ENCODE results near the gene DDX23. TPM values are rescaled to one million over a fixed set of nuclear protein-coding genes. Genes with fewer than 3 reads are reported as not detected.
"Not testable (repeated sequence)": the region's sequence is repeated elsewhere in the genome, so short reads cannot be mapped to it uniquely, and the experiment has no call there.

DDX23 gene
- total RNA-seq, 5 donors from 2014 or later (not counting 1 experiment from before 2014, with no cell fraction given), result 86.8 to 158 (median 144) TPM

DNA sequence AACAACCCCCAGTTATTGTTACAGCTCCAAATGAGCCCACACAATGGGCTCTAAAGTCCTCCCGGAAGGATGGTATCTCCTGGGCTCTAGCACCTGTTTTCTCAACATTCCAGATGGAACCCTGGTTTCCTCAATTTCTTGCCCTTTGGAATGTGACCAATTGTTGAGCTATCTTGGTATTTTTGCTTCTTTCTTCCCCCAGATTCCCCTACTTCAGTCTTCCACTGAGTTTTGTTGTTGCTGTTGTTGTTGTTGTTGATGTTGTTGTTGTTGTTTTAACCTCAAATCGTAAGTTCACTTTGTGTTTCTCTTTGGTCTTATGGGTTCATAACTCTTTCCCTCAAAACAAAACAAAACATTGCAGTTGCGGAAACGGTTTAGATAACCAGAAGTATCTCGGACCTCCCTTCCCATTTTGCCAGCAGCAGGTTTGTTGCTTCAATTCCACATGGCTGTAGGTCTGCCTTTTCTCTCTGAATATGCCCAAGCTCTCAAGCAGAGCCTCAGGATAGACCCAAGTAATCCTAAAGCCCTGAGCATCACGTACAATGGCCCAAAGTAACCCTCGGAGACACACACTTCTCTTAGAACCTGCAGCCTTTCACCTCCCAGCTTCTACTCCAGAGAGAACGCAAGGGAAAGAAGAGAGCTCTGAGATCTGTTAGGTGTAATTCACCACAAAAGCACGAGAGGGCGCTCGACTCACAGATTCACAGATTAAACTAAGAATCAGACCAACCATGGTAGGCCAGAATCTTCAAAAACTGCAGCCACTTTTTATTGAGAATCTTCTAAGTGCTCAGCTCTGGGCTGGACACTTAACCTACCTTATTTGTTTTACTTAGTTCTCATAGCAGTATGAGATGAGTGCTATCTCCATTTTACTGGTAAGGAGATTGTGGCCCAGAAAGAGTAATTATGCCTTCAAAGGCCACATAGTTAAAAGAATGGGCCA is 1.0 kb upstream of the DDX23 start:
- no peaks in the 10 kb centered on the region for H3K9me3 Mint-ChIP-seq
- ATAC-seq (replicated peaks in 1 of 4), result peak; percentile 28 to 46 (median 30)
- WGBS (ENCODE audit: insufficient coverage), result 0% methylated on average over 3 of the region's 11 CpGs
- no peaks in the 10 kb centered on the region for H3K9me3 ChIP-seq
- peaks cover 12% of the 10 kb centered on the region for H3K36me3 Mint-ChIP-seq
- peak; percentile 67 to 96 (median 85) for DNase-seq
- H3K27me3 ChIP-seq (replicated peaks in 1 of 2; ENCODE audit: control insufficient read depth in 2 of 2, extremely low read depth in 1 of 2, insufficient read depth in 2 of 2, low read length in 1 of 2), result peaks cover 0 to 2% of the 10 kb centered on the region in 2 experiments
- H3K27ac ChIP-seq (ENCODE audit: low read length), result peak overlapping the region; percentile 98
- ChIA-PET POLR2A (interaction anchor here (0.7 to 2.3 kb wide), 9 partner anchors 12 to 236 kb away, joined by 3 to 10 read pairs (median 5); partner anchors contain the start of genes RND1 (in 2 of the 2), ARF3 (in 1 of the 2), FKBP11 (in 1 of the 2) and KANSL2 (in 1 of the 2)), CTCF (interaction anchor here (0.6 to 4.2 kb wide), 44 partner anchors 12 to 1258 kb away, joined by 3 to 62 read pairs (median 4); partner anchors contain the start of genes RND1 (in 2 of the 2), ARF3 (in 1 of the 2), FKBP11 (in 1 of the 2) and LMBR1L (in 1 of the 2))
- no peaks in the 10 kb centered on the region for H3K27me3 Mint-ChIP-seq
- H3K36me3 ChIP-seq (ENCODE audit: control insufficient read depth in 2 of 2, extremely low read depth in 1 of 2, insufficient read depth in 1 of 2, low read length in 1 of 2), result peaks cover 0 to 20% of the 10 kb centered on the region in 2 donors
- H3K27ac Mint-ChIP-seq, result peak overlapping the region; percentile 98
- H3K4me3 Mint-ChIP-seq, result peak overlapping the region; percentile 91 to 96 (median 94)
- H3K4me1 Mint-ChIP-seq, result peaks cover 30 to 40% (median 33%) of the 10 kb centered on the region in 3 donors
- peak overlapping the region; percentile 88 to 100 for H3K4me3 ChIP-seq (ENCODE audit: control insufficient read depth in 1 of 2, extremely low read depth in 1 of 2, low read length in 1 of 2)
- H3K4me1 ChIP-seq (ENCODE audit: control insufficient read depth in 1 of 2, extremely low read depth in 1 of 2, insufficient read depth in 2 of 2, low read length in 2 of 2), result peaks cover 13 to 35% of the 10 kb centered on the region in 2 experiments

DNA sequence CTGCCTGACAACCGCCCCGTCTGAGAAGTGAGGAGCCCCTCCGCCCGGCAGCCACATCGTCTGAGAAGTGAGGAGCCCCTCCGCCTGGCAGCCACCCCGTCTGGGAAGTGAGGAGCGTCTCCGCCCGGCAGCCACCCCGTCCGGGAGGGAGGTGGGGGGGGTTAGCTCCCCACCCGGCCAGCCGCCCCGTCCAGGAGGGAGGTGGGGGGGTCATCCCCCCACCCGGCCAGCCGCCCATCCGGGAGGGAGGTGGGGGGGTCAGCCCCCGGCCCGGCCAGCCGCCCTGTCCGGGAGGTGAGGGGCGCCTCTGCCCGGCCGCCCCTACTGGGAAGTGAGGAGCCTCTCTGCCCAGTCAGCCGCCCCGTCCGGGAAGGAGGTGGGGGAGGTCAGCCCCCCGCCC is 9.9 kb downstream of the DDX23 start:
- DNase-seq; ATAC-seq (replicated peaks in 1 of 4); POLR2A ChIA-PET; H3K27me3 ChIP-seq (replicated peaks in 1 of 2; ENCODE audit: control insufficient read depth in 2 of 2, extremely low read depth in 1 of 2, insufficient read depth in 2 of 2, low read length in 1 of 2); H3K4me3 Mint-ChIP-seq; H3K27ac Mint-ChIP-seq; H3K4me1 ChIP-seq (ENCODE audit: control insufficient read depth in 1 of 2, extremely low read depth in 1 of 2, insufficient read depth in 2 of 2, low read length in 2 of 2); H3K9me3 ChIP-seq; H3K27ac ChIP-seq (ENCODE audit: low read length); H3K9me3 Mint-ChIP-seq; H3K27me3 Mint-ChIP-seq; CTCF ChIA-PET; H3K4me3 ChIP-seq (ENCODE audit: control insufficient read depth in 1 of 2, extremely low read depth in 1 of 2, low read length in 1 of 2): not testable (repeated sequence)
- 100% methylated on average over 2 of the region's 29 CpGs for WGBS (ENCODE audit: insufficient coverage)
- Mint-ChIP-seq H3K4me1 (peaks cover 7 to 13% (median 10%) of the 10 kb centered on the region in 3 donors), H3K36me3 (peaks cover 35% of the 10 kb centered on the region)
- H3K36me3 ChIP-seq (ENCODE audit: control insufficient read depth in 2 of 2, extremely low read depth in 1 of 2, insufficient read depth in 1 of 2, low read length in 1 of 2), result peaks cover 0 to 67% of the 10 kb centered on the region in 2 donors

DNA sequence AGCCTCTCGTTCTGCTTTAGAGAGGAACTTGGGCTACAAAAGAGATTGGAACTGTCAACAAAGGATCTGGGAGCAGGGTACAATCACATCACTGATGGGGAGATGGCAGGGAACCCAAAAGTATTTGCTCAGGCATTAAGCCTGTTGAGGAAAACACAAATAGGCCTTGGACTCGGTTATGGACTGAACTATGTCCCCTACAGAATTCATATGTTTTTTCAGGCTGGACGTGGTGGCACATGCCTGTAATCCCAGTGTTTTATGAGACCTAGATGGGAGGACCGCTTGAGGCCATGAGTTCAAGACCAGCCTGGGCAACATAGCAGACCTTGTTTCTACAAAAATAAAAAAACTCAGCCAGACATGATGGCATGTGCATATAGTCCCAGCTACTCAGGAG is 13.9 kb downstream of the DDX23 start:
- no peak overlapping the region for H3K4me3 Mint-ChIP-seq
- no peak for DNase-seq
- Histone ChIP-seq H3K27me3 (replicated peaks in 1 of 2; ENCODE audit: control insufficient read depth in 2 of 2, extremely low read depth in 1 of 2, insufficient read depth in 2 of 2, low read length in 1 of 2) (no peaks in the 10 kb centered on the region), H3K9me3 (no peaks in the 10 kb centered on the region), H3K4me1 (ENCODE audit: control insufficient read depth in 1 of 2, extremely low read depth in 1 of 2, insufficient read depth in 2 of 2, low read length in 2 of 2) (no peaks in the 10 kb centered on the region), H3K4me3 (ENCODE audit: control insufficient read depth in 1 of 2, extremely low read depth in 1 of 2, low read length in 1 of 2) (no peak overlapping the region), H3K27ac (ENCODE audit: low read length) (no peak overlapping the region), H3K36me3 (ENCODE audit: control insufficient read depth in 2 of 2, extremely low read depth in 1 of 2, insufficient read depth in 1 of 2, low read length in 1 of 2) (peaks cover 8 to 69% of the 10 kb centered on the region in 2 donors)
- no peak for ATAC-seq (replicated peaks in 1 of 4)
- no peaks in the 10 kb centered on the region for H3K27me3 Mint-ChIP-seq
- CTCF ChIA-PET, result interaction anchor here in 1 of 2 donors (0.7 kb wide), 1 partner anchor 206 kb away, joined by 3 read pairs; no protein-coding TSS in a partner anchor
- H3K4me1 Mint-ChIP-seq, result no peaks in the 10 kb centered on the region
- WGBS (ENCODE audit: insufficient coverage), result 80% methylated on average over 2 of the region's 4 CpGs
- H3K36me3 Mint-ChIP-seq, result peaks cover 46% of the 10 kb centered on the region
- H3K27ac Mint-ChIP-seq, result no peak overlapping the region
- no peaks in the 10 kb centered on the region for H3K9me3 Mint-ChIP-seq
- POLR2A ChIA-PET, result no interaction called here

DNA sequence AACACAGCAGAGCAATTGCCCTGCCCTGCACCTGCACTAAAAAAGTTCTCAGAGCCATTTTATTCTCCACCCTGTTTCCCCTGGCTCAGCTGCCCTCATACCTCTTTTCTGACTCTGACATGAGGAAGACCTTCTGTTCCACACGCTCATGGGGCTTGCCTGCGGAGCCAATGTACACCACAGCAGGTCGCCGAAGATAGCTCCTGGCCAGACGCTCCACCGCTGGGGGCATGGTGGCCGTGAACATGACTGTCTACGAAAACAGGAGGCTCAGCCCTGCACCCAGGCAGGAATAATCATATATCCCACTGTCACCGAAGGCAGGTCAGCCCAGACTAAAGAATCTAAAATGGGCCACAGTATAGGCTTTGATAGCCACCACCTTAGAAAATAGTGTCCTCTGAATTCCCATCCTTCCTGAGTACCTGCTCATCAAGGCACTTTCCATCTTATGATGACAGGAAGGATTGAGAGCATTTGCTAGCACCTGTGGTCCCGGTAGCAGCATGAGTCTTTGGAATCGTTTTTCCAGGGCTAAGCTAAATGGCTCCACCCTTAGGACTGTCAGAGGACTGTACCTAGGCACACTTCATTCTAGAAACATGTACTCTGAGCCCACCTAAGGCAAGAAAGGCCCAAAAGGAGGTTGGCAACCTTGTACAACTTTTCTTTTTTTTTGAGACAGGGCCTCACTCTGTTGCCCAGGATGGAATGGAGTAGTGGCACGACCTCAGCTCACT is 19.5 kb downstream of the DDX23 start:
- ATAC-seq (replicated peaks in 1 of 4) (no peak), DNase-seq (no peak)
- Histone ChIP-seq H3K27ac (ENCODE audit: low read length) (no peak overlapping the region), H3K36me3 (ENCODE audit: control insufficient read depth in 2 of 2, extremely low read depth in 1 of 2, insufficient read depth in 1 of 2, low read length in 1 of 2) (peaks cover 37 to 86% of the 10 kb centered on the region in 2 donors), H3K4me3 (ENCODE audit: control insufficient read depth in 1 of 2, extremely low read depth in 1 of 2, low read length in 1 of 2) (no peak overlapping the region), H3K4me1 (ENCODE audit: control insufficient read depth in 1 of 2, extremely low read depth in 1 of 2, insufficient read depth in 2 of 2, low read length in 2 of 2) (no peaks in the 10 kb centered on the region), H3K27me3 (replicated peaks in 1 of 2; ENCODE audit: control insufficient read depth in 2 of 2, extremely low read depth in 1 of 2, insufficient read depth in 2 of 2, low read length in 1 of 2) (no peaks in the 10 kb centered on the region), H3K9me3 (no peaks in the 10 kb centered on the region)
- WGBS (ENCODE audit: insufficient coverage), result 97% methylated on average over 12 of the region's 12 CpGs
- H3K36me3 Mint-ChIP-seq, result peaks cover 51% of the 10 kb centered on the region
- no peaks in the 10 kb centered on the region for H3K27me3 Mint-ChIP-seq
- peaks cover 0 to 2% (median 0%) of the 10 kb centered on the region in 3 donors for H3K4me1 Mint-ChIP-seq
- ChIA-PET POLR2A (no interaction called here), CTCF (no interaction called here)
- no peaks in the 10 kb centered on the region for H3K9me3 Mint-ChIP-seq
- H3K4me3 Mint-ChIP-seq, result no peak overlapping the region
- no peak overlapping the region for H3K27ac Mint-ChIP-seq

DNA sequence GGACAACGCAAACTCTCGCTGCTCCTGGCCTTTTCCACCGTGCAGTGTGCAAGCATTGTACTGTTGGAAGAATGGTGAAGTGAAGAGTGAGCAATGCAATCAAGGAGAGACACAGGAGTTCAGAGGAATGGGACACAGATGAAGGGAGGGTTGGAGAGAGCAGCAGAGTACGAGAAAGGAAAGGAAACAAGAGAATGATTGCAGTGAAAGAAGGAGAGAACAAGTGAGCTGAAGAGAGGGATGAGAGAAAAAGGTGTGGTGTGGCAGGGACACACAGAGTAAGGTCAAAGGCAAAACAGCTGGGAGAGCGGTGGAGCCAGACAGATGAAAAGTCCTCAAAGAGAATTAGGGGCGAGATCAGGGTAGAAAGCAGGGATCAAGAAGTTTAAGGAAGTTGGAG is 20.7 kb downstream of the DDX23 start:
- H3K4me1 ChIP-seq (ENCODE audit: control insufficient read depth in 1 of 2, extremely low read depth in 1 of 2, insufficient read depth in 2 of 2, low read length in 2 of 2), result no peaks in the 10 kb centered on the region
- WGBS (ENCODE audit: insufficient coverage), result 92% methylated on average over 2 of the region's 6 CpGs
- no peaks in the 10 kb centered on the region for H3K9me3 ChIP-seq
- Mint-ChIP-seq H3K27me3 (no peaks in the 10 kb centered on the region), H3K27ac (no peak overlapping the region), H3K4me3 (no peak overlapping the region), H3K4me1 (peaks cover 0 to 2% (median 0%) of the 10 kb centered on the region in 3 donors), H3K36me3 (peaks cover 40% of the 10 kb centered on the region), H3K9me3 (no peaks in the 10 kb centered on the region)
- no peak overlapping the region for H3K27ac ChIP-seq (ENCODE audit: low read length)
- peaks cover 33 to 77% of the 10 kb centered on the region in 2 donors for H3K36me3 ChIP-seq (ENCODE audit: control insufficient read depth in 2 of 2, extremely low read depth in 1 of 2, insufficient read depth in 1 of 2, low read length in 1 of 2)
- POLR2A ChIA-PET, result no interaction called here
- no peak overlapping the region for H3K4me3 ChIP-seq (ENCODE audit: control insufficient read depth in 1 of 2, extremely low read depth in 1 of 2, low read length in 1 of 2)
- DNase-seq, result no peak
- CTCF ChIA-PET, result no interaction called here
- no peaks in the 10 kb centered on the region for H3K27me3 ChIP-seq (replicated peaks in 1 of 2; ENCODE audit: control insufficient read depth in 2 of 2, extremely low read depth in 1 of 2, insufficient read depth in 2 of 2, low read length in 1 of 2)
- no peak for ATAC-seq (replicated peaks in 1 of 4)

All from T-cell (primary cell).